Cerebellar nuclear complex (tissue), 1 donor: ENCODE results near the gene LMO2.

Experiments used
- DNase-seq, 2 experiments: peaks; one replicate each; lab custom pipeline; 2025; lab: John Stamatoyannopoulos, UW

Gene LMO2

DNA sequence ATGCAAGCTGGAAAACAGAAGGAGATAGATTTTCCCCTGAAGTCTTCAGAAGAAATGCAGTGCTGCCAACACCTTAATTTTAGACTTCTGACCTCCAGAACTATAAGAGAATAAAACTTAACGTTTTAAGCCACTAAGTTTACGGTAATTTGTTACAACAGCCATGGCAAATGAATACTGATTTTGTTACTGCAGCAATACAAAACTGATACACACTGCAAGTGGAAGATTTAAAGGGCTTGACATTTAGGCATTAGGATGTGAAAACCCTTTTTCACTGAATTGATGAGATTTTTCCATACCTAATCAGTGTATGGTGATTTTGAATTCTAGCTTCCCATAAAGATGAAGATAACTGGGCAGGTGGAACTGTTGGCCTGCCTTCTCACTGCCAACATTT lies 22.1 kb upstream of the LMO2 start:
- no peak for DNase-seq

DNA sequence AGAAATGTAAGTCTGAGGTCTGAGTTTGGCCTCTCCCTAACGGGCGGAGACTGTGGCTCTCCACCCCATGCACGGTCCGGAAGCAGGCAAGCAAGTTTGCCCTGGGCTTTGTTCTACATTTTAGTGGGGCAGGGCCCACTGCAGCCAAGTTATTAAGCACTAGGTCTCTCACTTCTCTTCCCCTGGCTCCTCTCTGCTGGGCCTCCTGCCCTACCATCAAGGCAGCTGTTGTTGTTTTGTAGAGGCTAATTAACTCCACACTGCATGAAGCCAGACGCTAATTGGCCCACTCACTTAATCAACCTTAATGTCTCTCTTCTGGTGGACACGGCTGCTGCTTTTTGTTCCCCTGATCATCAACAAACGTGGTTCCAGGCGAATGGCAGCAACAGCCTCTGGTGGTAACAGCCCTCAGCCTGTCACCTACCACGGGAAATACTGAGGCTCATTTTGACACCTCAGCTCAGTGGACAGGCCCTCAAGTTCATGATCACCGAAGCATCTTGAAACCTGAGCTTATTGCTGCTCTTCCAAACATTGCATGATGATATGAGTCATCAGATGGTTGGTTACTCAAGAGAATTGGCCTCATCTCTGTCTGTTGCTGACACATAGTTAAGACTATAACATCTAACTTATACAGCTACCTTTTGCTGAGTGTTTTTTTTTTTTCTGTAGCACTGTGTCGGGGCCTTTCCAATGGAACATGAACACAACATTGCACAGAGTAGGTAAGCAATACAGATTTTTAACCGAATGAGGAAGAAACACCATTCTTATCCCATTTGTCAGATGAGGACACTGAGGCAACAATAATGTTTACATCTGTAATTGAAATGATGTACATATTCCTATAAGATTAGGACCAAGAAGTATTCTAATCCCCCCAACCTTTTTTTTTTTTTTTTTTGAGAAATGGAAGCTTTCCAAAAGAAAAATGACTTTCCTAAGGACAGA lies 20.8 kb upstream of the LMO2 start:
- DNase-seq, result no peak

DNA sequence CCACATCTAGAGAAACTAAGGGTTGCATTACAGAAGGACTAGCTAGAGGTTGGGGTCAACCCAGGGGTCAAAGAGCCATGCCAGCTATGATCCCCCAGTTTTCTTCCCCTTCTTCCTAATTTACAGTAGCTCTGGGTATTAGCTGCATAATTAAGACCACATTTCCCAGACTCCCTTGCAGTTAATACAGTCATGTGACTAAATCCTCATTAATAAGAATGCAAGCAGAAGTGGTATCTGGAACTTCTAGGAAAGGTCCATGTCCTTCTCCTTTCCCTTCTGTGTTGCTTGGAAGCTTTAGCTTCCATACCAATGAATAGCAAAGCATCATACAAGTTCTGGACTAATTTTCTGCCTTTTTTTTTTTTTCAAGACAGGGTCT lies 19.1 kb upstream of the LMO2 start:
- no peak for DNase-seq

DNA sequence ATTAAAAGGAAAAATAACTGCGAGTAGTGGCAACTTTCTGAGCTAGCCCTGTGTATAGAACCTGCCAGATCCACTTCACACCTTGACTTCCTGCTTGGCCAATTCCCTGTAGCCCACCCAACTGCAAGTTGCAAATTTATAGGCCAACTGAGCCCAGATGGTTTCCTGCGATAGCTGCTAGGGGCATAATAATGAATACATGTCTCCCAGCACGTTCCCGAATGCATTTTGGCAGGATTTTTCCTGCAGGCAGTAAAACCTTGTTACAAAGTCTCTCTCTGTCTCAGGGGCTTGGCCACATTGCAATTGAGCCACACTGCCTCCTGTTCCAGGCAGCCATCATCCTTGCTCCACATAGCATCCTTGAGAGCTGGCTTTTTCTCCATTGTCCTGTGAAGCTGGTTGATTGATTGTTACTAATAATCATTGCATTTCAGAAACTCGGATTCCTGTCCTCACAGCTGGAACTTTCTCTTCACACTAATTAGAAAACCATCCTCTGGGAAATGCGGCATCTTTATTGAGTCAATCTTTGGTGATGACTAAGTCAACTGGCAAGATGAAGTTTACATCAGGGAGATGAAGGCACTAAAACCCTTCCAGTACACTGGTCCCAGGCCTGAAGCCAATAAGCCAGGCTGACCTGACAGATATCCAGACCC lies 18.6 kb upstream of the LMO2 start:
- no peak for DNase-seq

DNA sequence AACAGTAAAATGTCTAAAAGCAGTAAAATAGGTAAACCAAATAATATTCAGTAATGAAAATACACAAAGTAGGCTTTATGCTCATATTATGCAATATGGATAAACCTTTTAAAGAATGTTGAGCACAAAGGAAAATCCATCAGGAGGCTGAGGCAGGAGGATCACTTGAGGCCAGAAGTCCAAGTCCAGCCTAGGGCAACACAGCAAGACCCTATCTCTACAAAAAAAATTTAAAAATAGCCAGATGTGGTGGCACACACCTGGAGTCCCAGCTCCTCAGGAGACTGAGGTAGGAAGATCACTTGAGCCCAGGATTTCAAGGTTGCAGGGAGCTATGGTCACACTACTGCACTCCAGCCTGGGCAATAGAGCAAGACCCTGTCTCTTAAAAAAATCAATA lies 17.7 kb upstream of the LMO2 start:
- no peak for DNase-seq

DNA sequence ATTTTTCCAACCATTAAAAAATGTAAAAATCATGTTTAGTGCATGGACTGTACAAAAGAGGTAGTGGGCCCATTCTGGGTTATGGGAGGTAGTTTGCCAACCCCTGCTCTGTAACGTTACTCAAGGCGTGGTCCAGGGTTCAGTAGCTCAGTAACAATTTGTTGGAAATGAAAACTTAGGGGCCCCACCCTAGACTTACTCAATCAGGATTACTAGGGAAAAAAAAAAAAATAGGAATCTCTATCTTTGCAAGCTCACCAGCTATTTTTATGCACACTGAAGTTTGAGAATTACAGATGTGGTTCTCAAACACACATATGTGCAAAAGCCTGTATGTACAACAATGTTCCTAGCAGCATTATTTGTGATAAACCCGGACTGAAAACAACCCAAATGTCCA lies 17.3 kb upstream of the LMO2 start:
- no peak for DNase-seq

DNA sequence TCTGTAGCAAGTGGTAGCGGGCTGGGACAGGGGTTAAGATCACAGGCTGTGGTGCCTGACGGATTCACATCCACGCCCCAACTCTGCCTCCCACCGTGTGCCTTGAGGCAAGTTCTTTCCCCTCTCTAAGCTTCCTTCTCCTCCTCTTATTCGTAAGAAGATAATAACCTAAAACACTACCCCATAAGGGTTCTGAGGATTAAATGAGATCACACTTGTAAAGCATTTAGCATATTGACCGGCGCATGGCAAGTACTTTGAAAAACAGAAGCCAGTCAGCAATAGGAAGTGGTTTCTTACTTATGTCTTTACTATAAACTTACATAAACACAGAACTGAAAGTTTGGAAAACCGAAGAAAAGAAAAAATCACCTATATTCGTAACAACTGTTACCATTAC lies 15.5 kb upstream of the LMO2 start:
- DNase-seq, result no peak

DNA sequence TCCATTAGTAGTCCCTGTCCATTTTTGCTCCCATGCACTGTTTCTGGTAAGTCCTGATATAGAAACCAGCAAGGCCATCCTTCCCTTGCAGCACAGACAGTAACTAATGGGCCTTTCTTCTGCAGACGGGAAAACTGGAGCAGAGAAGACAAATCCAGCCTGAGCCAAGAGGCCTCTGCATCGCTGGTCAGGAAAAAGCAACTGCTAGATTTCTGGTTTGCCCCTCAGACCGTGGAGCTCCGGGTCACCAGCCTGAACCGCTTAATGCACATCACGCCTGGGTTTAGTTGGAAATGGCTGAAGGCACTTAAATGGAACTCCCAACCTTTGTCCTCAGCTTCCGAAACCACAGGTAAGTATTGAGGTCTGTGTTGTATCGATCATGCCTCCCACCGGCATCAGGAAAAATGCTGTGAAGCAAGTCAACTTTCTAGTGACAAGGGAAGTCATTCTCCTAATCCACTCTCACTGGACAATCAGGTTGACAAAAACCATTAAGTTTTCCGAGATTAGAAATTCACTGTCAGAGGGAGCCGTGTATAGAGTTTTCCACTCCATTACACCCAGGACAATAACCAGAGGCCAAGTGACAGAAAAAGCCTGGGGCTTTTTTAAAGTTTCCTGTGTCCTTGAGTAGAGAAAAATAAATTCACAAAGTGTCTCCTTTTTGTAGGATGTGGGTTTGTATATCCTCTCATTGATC lies 14.8 kb upstream of the LMO2 start:
- DNase-seq, result no peak

DNA sequence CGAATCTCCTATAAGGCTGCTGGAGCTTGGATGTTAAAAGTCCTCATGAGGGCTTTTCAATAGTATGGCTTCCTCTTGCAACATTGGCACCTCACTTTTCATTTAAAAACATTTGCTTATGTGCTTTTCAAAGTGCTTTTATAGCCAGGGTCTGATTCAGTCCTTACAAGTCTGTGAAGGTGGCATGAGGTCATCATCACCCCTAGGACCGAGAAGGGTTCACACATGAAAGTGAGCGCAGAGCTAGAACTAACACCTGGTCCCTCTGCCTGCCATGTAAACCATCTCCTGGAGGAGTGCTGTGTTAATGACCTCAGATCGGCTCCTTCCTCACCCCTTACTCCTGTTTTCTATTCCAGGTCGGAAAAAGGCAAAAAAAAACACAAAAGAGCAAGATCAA lies 12.2 kb upstream of the LMO2 start:
- no peak for DNase-seq

DNA sequence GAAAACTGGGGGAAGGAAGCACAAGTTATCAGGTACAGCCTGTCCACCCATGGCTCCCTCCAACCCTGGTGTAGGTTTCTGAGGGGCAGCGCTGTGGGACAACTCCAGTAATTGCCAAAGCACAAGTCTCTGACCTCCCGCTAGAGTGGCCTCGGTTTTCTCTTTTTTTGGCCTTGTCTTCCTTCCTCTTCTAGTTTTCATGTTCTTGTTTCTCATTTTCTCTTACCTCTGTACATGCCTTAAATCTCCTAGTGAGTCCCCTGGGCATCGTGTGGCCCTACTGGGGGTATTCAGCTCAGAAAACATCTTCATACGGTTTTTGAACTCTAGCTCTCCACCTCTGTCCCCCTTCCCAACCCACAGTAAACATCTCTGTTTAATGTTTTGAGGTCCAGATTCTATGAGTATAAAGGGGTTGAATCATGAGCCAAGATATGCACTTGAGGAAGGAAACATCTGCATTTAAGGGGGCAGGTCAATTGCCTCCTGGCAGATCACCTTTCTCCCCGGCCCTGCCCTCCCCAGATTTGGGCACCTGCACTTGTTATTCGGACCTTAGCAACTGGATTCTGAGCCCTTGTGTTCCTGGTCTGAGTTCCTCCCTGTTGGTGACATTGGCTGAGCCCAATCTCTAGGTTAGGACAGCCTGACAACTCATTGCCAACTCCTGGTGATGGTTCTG lies 8.4 kb upstream of the LMO2 start:
- DNase-seq, result no peak

DNA sequence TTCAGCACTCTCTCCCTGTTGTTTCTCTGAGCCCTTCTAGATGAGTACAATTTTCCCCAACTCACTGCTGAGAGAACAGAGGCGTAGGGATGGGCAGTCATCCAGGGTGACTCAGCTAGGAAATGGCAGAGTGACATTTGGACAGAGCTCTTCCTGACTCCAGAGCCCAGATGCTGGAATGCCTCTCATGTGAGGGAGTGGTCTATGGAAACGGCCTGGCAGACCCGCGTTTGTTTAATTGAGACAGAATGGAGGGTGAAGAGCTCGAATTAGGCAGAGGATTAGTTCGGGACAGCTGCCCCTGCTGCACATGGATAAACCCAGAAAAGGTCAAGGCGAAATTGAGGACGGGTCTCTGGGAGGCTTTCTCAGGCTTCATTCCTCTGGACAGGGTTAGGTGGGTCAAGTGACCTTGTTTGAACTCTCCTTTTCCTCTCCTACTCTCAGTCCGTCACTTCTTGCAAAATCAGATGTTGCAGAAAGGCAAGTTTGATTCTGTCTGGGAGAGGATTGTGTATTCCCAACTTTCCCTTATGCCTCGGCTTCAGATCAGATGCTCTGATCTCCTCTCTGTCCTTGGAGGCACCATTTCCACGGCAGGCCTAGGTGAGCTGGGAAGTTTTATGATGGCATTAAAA lies 7.6 kb upstream of the LMO2 start:
- DNase-seq, result no peak

DNA sequence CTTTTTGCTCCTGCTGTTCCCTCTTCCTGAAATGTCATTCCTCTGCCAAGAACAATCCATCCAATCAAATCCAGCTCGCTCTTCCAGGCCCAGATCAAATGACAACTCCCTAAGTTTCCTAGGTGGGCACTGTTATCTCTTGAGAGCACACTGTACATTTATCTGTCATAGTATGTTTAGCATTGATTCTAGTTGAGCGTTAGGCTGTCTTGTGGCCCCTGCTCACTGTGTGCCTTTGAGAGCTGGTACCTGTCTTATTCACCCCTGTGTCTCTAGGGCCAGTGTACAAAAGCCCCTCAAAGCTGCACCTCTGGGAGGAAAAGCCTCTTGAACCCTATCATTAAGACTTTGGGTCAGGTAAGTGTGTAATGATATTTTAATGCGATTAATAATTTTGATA lies 7.1 kb upstream of the LMO2 start:
- DNase-seq, result no peak

DNA sequence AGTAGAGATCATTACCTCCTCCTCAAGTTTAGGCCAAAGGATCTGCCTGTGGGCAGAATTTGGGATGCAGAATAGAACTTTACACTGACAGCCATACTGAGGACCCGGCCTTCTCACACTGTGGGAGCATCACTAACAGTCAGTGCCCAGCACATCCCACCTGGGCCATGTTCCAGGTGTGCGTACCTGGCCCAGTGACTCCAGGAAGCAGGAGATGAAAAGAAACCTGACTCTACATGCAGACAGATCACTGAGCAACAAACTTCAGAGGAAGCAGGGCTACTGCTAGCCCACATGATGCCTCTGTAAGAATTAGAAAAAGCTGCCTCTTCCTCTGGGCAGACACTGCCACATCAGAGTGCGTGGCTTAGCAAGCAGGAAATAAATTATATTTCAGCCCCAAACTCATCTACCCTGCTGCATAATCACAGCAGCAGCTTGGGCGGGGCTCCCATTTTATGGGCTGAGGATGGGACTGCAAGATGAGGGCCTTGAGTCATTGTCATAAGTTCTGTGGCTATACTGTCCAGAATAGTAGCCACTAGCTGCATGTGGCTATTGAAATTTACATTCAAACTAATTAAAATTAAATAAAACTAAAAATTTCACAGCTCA lies 6.0 kb upstream of the LMO2 start:
- DNase-seq, result no peak

DNA sequence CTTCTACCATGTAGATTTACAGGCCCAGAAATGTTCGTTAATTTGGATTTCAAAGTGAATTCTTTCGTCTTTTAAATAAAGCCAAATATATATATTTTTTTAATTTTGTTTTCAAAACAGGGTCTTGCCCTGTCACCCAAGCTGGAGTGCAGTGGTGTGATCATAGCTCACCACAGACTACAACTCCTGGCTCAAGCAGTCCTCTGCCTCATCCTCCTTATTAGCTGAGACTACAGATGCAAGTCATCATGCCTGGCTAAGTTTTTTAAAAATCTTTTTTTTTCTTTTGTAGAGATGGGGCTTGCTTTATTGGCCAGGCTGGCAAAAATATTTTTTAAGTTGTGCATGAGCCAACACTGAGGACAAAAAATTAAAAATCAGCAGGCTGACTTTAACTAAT lies 5.0 kb upstream of the LMO2 start:
- DNase-seq, result no peak

DNA sequence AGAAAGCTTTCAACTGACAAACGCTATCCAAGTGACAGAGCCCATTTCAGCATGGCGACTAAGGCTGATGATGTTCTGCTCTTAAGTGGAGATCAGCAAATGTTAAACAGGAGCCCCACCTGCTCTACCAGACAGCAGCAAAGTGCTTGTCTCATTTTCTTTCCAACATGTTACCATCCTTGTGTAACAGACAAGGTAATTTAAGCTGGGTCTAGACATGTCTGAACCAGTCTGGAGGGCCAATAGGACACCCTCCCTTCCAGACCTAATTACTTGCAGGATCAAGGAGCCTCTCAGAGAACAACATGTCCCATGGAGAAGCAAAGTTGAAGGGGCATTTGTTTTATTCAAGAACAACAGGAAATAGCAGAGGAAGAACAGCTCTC lies 3.9 kb upstream of the LMO2 start:
- no peak for DNase-seq

DNA sequence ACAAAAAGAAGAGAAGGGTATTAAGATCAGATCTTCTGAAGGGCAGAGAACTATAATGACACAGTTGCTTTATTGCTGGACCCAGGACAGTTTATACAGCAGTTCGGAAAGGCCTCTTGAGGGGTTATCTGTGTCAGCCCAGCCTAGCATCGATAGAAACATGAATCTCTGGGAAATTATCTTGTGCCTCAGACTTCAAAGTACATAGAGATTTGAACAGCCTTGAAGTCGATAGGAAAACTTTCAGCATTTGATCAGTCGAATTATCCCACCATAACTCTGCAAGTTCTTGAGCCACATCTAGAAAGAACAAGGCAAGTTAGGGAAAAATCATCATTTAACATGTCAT lies 2.5 kb upstream of the LMO2 start:
- no peak for DNase-seq

DNA sequence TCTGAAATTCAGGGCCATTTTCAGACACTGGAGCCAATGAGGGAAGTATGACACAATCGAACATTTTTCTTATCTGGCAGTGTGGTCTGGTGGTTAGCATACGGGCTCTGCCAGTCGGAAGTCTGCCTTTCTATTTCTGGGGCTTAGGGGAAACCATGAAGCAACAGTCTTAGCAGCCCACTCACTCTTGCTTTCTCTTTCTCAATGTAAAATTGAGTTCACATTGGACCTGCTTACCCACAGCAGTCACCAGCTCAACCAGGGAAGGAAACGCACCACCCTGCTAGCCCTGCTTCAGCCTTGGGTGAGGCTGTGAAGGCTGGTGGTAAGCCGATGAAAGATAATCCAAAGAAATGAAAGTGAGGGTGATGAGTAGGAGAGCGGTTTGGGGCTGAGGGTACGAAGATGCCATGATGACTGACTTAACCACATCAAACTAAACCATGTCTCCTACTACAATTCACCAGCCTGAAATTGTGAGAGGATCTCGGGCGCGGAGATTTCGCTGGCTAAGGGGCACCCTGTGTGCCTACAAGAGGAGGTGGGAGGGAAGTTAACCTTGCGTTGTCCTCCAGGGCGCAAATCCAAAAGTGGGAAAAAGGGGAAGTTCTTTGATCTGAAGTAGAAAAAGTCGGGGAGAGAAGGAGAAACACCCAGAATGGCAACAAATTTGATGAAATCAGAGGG lies 2.0 kb upstream of the LMO2 start:
- DNase-seq, result no peak

DNA sequence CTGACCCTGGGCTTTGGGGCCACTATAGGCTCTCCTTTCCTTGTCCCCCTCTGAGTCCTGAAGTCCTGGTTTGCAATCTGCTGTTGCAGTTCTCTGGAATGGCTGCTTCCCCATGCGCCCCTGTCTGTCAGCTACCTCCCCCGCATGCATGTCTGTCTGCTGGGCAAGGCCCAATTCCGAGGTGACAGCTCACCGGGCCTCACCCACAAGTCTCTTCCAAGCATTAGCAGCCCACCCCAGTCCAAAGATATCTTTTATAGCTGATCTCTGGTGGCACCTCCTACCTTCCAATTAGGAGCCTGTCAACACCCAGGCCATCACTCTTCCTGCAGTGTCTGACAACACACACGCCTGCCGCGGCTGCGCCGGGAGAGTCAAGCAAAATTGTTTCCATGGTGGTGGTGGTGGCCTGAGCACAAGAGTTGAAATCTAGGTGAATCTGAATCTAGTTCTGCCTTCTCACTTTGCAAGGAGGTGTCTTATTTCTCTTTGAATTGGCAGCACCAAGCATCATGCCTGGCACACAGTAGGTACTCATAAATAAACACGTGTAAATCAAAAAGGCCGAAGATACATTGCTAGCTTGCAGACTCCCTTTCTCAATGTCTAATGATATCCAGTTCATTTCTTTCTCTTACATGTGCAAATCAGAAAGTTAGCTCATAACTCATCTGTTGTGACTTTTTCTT lies 1.2 kb upstream of the LMO2 start:
- DNase-seq, result no peak

DNA sequence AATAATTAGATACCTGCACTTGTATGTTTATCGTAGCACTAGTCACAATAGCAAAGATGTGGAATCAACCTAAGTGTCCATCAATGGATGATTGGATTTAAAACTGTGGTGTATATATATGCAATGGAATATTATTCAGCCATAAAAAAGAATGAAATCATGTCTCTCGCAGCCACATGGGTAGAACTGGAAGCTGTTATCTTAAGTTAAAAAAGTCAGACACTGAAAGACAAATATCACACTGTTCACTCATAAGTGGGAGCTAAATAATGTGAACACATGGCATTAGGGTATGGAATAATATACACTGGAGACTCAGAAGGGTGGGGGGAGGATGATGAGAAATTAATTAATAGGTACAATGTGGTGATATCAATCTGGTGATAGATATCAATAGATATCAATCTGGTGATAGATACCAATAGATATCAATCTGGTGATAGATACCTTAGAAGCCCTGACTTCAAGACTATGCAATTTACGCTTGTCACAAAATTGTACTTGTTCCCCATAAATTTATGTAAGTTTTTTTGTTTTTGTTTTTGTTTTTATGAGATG lies 2.0 kb downstream of the LMO2 start:
- DNase-seq, result no peak

DNA sequence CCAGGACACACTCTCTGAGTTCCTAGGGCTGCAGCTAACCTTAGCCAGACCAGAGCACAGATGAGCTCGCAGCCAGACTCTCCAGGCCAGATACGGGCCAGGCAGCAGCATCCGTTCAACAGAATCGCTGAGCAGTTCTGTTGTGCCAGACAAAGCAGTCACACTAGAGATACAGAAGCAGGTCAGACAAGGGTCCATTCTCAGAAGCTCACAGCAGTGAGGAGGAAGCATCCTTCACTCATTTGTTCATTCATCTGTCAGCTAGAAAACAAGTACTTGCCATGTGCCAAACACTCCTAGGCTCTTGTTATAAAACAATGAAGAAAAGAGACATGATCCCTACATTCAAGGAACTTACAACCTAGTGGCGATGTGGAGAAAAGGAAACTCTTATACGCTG lies 2.6 kb downstream of the LMO2 start:
- no peak for DNase-seq
